T1000 (cell line): ENCODE data around the gene PIP5K1B.

Experiments used
- DNase-seq: peaks from one replicate; lab custom pipeline; 2025; ENCODE audit warnings: mixed read lengths; lab: John Stamatoyannopoulos, UW

Gene PIP5K1B

DNA sequence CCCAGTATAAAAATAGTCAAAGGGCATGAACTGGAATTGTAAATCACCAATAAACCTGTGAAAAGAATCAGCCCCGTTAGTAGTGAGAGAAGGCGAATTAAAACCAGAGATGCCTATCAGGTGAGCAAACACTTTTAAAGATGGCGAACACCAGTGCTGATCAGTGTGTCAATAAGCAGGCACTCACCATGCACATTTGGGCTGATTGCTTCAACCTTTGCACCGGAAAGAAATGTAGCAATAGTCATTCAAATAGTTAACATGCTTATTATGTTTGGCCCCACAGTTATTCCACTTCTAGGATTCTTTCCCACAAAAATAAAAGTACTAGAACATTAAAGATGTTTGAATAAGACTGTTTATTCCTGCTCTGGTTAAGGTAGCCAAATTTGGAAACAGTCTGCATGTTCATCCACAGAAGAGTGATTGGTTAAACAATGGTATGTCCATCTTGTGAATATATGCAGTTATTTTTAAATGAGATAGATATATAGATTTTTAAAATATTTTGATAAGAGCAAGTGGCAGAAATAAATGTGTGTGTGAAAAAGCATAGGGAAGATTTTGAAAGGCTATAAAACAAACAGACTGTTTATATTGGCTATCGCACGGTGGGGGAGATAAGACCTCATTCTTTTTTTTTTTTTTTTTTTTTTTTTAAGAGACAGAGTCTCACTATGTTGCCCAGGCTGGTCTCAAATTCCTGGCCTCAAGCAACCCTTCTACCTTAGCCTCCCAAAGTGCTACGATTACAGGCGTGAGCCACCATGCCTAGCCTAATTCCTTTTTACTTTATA lies 112.2 kb downstream of the PIP5K1B start:
- no peak for DNase-seq

DNA sequence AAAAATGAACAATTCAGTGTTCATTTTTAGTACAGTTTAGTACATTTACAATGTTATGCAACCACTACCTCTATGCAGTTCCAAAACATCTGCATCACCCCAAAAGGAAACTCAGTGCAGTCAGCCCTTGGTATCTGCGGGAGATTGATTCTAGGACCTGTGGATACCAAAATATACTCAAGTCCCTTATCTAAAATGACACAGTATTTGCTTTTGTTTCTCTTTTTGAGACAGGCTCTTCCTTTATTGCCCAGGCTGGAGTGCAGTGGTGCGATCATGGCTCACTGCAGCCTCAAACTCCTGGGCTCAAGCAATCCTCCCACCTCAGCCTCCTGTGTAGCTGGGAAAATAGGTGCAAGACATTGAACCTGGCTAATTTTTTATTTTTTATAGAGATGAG lies 114.0 kb downstream of the PIP5K1B start:
- DNase-seq = no peak

DNA sequence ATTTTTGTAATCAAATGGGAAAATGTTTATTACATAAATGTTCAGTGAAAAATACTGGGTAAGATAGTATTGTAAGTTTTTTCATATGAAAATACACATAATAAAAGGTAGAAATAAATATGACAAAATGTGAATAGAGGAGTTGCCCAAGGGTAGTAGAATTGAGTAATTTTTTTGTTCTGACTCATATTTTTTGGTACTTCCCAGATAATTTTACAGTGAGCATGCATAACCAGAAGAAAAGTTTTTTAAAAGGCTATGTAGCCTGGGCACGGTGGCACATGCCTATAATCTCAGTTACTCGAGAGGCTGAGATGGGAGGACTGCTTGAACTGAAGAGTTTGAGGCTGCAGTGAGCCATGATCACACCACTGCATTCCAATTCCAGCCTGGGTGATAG lies 116.9 kb downstream of the PIP5K1B start:
- DNase-seq = no peak

DNA sequence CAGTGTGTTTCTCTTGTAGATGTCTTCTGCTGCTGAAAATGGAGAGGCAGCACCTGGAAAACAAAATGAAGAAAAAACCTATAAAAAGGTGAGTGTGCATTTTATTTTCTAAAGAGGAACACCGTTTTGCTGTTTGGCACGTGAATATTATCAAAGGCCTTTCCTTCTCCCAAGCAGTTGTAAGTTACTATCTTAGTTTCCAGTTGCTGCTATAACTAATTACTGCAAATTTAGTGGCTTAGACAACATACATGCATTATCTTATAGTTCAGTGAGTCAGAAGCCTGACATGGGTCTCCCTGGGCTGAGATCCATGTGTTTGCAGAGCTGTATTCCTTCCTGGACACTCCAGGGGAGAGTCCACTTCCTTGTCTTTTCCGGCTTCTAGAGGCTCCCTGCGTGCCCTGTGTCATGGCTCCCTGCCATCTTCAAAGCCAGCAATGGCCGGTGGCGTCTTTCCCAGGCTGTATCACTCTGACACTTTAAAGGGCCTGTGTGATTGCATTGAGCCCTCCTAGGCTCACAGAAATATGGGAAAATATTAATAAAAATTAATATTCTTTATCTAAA lies 117.6 kb downstream of the PIP5K1B start:
- DNase-seq = no peak

DNA sequence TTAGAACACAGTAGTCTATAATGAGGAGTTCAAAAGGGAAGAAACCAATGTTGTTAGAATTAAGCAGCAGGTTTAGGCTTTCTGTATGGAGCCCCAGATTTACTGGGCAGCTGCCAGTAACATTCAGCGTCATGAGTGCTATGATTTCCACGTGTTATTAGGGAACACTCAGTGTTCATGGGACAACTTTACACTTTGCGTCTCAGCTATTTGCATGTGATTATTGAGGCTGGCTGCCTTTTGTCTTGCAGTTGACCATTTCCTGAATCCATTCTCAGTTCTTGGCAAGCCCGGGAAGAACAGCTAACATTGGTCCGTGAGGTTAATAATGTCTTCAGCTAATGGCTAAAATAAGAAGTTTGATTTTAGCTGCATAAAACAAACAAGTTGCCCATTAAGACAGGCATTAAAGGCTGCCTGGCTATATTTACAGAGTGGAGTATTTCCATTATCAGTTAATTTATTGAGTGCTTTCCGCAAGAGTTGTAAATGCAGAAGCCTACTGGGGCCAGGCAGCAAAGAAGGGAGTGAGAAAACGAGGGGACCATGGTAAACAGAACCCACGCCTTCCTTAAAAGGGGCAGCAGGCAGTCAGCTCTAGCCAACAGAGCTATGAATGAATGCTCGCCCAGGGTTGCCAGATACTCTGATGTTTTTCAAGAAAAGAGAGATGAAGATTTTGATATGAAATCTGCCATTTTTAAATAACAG lies 120.9 kb downstream of the PIP5K1B start:
- no peak for DNase-seq

DNA sequence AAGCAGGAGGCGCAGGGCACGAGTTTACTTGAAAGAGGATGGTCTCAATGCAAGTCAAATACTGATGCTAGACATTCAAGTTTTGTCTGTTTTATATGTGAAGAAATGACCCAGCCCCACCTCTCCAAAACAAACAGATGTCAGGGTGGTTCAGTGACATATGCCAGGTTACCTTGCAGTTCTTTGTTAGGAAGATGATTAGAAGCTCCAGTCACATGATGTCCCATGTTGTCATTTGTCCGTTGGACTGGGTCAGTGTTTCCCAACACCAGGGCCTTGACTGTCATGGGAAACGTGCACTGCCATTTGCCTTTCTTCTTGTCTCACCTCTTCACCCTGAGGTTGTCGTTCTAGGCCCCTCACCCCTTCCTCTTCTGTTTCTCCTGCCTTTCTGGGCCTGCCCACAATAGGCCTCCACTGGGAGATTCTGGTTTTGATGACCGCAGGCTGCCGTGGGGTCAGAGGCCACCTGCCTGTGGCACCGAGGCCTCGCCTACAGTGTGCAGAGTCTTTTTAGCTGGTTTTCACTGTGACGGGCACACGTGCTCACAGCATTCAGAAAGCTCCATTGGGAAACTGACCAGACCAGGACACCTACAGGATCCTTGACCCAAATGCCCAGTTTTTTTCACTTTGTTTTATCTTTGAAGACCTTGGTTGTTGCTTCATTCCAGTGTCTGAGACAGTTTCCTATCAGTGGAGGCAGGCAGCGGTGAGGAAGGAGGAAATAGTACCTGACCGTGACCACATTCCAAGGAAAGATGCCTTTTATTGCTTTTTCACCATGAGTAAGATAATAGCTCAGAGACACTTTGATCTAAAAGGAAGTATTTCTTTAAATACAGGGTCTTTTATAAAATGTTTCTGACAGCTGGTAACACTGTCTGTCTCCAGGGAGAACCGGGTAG lies 123.1 kb downstream of the PIP5K1B start:
- no peak for DNase-seq

DNA sequence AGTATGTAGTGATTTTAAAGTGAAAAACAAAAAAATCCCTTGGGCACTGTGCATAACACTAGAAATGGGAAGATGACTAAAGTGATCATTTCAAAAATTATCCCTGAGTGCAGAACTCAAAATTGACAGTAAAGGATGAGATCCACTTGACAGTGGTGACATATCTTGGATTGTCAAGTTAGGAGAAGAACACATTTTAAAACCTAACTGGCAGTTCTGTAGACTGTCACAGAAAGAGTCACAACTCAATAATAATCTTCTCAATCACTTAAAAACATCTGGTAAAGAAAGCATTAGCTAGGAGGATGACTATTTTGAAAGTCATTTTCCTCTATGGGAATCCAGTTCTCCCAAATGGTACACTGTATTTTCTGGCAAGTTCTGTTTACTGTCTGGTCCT lies 127.1 kb downstream of the PIP5K1B start:
- DNase-seq = no peak

DNA sequence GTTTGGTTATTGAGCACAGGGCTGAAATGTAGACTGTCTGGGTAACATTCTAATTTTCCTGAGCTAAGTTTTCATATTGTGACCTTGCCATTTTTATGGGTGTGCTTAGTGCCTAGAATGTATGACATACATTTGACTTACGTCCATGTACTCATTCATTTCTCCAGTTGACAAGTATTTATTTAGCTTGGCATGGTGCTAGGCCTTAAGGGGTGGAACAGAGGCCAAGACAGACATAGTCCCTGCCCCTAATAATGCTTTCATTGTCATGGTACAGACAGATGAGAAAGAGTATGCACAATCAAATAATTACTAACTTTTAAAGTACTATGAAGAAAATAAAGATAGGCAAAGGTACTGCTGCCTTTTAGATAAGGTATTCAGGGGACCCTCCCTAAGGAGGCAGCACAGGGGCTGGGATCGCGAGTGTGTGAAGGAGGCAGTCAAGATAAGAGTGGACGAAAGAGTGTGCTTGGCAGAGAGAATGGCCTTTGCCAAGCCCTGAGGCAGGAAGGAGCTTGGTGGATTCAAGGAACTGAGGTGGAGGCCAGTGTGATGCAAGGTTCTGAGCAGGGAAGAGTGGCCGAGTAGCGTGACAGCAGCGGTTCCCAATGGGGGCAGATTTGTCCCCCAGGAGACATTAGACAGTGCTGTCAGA lies 128.0 kb downstream of the PIP5K1B start:
- no peak for DNase-seq

DNA sequence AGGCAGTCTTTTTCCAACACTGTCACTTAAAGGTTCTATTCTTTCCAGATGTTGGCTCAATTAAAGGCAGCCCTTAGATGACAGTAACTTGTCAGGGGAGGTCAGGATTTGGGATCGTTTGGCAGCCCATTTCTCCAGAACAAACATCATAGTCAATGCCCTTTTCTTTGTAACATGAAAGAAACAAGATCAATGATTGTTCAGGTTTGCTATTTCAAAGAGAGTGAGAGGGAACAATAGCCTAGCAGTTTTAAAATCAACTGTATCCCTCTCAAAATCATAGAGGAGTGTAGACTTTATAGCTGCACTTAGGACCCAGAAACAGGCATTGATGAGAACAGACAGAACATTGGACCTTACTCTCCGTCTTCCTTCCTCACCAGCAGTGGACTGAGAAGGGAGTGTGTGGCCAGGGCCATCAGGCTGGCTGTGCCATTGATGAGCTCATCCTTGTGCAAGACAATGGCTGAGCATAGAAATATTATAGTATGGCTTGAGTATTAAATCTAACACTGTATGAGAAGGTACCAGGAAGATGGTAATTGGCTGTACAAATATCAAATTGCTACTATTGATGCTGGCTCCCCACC lies 130.0 kb downstream of the PIP5K1B start:
- DNase-seq = no peak

DNA sequence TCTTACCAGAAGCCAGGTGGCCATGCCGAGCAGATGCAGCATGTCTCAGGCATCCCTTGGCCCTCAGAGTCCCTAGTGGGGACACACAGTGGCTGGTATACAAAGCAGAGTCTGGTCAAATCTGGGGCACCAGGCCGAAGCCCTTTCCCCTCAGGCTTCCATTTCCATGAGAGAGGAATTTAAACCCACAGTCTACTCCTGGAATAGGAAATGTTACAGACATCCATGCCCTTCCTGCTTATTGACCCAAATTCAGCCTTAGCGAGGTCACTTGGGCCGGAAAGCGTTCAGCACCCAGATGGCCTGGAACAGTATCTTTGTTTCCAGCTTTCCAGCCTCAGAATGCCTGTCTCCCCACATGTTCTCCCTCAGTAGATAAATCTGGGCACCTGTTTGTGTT lies 131.7 kb downstream of the PIP5K1B start:
- DNase-seq = no peak

DNA sequence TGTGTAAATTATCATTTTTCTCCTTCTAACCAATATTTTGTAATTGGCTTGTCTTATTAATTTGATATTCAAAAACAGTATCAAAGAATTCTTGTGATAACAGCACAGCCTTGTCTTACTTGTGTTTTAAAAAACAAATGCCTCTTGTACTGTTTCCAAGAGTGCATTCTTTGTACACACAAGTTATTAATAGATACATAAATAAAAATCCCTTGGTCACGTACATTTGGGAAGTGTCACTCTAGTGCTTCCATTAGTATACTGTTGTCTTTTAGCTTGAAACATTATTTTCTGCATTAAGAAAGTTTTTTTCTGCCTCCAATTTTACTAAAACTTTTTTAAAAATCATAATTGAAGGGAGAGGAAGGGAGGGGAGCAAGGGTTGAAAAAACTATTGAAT lies 133.2 kb downstream of the PIP5K1B start:
- DNase-seq = no peak

DNA sequence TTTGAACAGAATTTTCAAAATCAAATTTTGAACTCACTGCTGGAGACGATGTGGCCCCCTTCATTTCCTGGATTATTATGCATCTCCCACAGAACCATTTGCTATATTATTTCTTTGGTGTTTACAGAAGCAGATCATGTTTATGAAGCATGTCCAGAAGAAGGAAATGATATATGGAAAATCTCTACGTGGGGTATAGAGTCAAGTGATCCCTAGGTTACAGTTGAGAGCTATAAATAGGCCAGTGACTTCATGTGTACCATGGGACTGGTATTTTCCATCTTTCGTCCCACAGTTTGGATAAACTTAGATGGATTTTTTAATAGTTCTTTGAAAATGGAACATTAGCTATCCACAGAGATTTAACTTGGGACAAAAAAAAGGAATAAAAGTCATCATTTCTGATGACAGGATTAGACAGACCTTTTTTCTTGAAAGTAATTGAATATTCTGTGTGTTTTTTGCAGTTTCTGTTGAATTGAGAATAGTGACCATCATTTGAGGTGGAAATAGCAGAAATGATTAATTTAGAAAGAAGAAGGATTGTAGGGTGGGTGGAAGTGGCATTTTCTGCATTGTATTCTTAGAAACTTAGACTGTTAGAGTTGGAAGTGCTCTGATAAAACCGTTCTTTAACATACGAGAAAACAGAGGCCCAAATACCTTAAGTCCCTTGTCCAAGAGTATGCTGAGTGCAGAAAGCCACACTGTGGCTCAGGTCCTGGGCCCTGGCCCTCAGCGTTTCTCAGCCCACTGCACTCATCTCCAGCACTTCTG lies 136.4 kb downstream of the PIP5K1B start:
- no peak for DNase-seq

DNA sequence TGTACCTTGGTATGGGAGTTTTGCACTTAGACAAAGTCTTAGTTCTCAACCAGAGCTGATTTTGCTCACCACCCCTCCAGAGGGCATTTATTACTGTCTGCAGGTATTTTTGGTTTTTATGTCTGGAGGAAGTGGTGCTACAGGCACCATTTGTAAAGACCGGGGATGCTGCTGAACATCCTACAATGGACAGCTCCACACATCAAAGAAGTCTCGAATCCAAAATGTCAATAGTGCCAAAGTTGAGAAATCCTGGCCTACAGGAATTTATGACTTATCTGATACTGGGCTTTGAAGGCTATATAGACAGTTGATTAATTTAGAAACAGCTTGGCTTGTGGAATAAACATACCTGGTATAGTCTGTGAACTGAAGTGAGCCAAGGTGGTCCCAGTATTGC lies 137.5 kb downstream of the PIP5K1B start:
- no peak for DNase-seq

DNA sequence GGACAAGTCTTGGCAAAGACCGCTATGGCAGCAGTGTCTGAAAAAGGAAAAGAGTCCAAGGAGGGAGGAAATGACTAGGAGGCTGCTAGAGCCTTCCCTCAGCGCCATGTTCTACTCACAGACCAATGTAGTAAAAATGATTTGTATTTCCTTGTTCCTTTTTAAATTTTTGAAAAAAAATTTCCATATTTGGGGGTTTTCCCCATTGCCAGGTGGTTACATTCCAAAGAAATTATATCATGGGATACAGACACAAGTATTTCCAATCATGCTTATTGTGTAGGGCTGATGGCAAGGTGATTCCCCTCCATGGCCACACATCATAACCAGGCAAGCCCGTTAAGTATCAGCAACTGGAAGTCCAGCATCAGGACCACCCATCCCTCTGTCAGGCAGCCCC lies 138.2 kb downstream of the PIP5K1B start:
- DNase-seq = no peak

DNA sequence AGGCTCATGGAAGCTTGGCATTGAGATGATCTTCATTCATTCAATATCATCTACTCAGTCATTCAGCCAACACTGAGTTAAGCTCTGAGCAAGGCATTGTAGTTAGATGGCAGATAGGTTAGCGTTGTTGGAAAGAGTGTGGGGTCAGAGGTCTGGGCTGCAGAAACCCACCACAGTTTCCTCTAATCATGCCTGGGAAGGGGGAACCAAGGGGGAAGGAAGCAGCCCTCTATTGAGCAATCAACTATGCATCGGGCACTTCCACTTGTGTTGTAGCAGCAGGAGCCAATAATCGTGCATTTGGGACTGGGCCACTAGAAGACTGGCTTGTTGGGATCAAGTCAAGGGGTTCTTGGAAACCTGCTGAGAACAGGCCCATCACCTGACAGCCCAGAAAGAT lies 139.1 kb downstream of the PIP5K1B start:
- DNase-seq = no peak

DNA sequence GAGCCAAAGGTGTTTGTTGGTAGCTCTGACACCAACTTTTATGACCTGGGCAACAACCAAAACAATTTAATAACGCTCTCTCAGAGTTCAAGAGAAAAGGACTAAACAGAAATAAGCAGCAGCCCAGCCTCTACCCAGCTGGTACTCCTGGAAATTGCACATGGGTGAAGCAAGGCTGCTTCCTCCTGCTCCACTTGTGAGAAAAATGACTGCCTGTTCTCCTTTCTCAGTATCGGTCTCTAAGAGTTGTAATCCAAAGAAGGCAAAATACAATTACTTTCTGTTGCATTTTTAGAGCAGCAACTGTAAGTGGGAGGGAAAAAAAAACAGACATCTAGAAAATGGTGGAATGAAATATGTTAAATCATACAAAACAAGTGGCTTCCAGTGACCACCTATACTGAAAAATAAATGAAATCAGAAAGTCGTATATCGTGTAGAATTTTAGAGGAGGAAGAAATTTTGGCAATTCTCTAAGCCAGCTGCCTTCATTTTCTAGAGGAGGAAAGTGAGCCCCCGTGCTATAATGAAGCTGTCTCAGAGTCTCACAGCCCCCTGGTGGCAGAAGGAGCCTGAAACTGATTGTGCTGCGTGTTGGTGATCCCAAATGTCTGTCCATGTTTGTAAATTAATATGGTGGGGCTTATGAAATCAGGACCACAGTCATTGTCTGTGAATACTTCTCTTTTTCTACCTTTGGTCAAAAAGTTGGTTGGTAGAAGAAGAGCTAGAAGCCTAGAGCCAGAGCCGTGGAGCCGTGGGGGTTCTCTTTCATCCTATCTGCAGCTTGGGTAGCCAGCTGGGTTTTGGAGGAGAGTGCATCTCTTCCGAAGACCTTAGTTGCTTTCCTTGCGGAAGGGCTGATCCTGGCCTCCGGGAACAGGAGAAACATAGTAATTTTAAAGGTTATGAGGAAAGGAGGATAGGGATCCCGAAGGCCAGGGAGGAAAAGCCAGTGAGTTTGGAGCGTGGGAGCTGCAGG lies 139.9 kb downstream of the PIP5K1B start:
- DNase-seq = no peak

DNA sequence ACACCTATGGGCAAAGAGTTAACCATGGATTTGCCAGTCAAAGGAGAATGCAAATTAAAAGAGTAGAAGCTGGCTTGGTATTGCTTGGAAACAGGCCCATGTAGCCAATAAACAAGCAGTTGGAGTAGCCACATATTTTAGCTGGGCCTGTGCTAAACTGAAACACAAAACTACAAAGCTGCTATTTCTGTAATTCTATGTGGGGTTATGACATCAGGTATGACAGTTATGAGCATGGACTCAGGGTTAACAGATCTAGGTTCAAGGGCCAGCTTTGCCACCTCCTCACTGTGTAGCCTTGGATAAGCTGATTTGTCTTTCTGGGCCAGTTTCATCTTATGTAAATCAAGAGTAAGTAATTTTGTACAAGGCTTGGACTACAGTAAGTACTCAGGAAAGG lies 142.7 kb downstream of the PIP5K1B start:
- no peak for DNase-seq

DNA sequence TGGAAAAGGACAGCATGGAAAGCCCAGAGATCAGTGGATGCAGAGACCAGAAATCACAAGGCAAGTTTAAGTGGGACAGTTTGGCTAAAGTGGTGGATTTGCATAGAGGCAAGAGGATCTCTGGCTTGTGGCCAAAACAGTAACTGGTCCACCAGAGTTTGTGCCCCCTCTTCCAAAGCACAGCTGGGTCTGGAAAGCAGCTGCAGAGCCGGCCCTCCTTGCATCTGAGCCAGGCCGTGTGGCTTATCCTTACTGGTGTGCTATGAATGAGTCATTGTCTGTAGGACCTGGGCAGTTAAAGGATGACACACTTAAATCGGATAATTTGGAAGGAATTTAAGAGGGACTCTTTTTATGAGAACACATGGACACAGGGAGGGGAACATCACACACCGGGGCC lies 146.6 kb downstream of the PIP5K1B start:
- no peak for DNase-seq

DNA sequence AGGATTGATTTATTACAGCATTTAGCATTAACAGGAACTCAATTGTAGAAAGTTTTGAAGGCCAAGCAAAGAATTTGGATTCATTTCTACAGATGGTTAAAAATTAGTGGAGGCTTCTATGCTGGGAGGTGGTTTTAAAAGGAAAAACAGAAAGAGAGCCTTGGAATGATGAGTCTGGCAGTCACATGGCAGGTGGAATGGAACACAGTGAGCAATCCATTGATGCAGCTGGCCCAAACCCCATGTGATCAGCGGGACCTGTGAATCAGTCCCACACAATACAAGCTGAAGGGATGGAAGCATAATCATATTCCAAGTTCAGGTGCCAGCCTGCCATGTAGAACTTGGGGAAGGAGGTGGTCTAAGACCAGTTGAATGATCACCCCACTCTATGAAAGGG lies 147.9 kb downstream of the PIP5K1B start:
- no peak for DNase-seq
